GM18870 (cell line): Measurements from ENCODE around the gene ELMO3.

Experiments
- ATAC-seq: cut with Tn5 transposase; IDR thresholded peaks from one replicate; pipeline ENCODE4 v1.9.1; 2021; ENCODE audit warnings: moderate library complexity; ENCODE audit not compliant: unreplicated experiment

The ELMO3 gene

DNA sequence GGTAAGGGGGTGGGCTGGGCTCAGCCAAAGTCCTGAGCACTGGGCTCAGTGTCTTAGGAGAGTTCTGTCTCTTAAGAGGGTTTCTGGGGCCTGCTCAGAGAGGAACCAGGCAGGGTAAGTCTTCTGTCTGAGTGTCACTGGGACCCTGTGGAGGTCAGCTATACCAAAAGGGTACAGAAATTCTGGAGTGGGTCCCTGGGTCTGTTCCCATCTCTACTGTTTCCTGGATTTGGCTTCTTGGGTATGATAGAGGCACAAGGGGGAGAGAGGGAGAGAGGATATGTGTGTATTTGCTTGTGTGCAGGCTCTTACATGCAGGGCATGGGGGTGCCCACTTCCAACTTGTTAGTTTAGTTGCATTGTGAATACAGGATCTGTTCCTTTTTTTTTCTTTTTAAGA is 5.4 kb upstream of the ELMO3 start:
- no peak for ATAC-seq

DNA sequence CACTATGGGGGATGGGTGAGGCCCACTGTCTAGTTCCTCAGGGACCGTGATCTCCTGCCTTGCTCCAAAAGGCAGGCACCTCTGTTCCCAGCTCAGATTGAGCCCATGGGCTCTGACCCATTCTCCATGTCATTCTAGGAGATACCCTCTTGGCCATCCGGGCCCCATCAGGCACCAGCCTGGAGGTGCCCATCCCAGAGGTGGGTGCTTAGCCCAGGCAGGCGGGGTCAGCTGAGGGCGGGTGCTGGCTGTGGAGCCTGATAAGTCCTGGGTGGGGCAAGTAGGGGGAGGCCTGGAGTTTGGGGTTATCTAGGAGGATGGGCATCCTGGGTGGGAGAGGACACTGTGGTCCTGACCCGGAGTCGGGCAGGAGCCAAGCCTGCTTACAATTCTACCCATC is 4.7 kb upstream of the ELMO3 start:
- ATAC-seq, result no peak

DNA sequence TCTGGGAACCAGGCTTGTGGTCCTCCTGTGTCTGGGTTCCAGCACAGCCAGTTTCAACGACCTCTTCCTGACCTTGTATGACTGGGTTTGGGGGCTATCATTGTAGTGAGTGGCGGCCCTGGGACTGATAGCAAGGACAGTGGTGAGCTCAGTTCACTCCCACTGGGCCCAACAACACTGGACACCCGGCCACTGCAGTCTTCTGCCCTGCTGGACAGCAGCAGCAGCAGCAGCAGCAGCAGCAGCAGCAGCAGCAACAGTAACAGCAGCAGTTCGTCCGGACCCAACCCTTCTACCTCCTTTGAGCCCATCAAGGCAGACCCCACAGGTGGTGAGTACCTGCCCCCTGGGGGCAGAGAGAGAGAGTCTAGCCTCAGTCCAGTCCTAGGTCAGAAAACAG is 3.3 kb upstream of the ELMO3 start:
- ATAC-seq, result no peak

DNA sequence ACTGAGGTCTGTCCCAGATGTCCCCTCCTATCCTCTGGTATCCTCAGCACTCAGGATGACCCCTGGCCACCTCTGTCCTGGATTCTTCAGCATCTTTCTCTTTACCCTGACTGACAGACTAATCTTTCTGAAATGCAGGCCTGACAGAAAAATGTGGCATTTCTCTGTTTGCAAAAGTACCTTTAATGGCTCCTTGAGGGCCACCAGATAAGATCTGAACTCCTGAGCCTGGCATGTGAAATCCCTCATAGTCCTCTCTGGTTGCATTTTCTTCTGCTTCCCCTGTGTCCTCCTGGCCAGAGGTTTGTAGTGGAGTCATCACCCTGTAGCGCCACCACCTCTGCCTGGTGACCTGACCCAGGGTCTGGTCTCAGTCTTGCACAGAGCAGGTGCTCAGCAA is 2.0 kb upstream of the ELMO3 start:
- no peak for ATAC-seq

DNA sequence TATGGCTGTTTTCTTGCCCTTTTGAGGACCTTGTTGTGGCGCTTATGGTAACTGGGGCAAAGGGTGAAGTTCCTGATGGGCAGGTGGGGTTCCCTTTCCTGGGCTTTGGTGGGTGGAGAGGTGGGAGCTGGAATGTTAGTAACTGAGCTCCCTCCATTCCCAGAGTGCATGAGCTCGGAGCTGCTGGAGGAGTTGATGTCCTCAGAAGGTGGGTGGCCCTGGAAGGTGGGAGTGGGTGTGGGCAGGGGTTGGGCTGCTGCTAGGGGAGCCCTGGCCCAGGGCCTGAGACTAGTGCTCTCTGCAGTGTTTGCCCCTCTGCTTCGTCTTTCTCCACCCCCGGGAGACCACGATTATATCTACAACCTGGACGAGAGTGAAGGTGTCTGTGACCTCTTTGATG is 1.2 kb upstream of the ELMO3 start:
- ATAC-seq, result no peak

DNA sequence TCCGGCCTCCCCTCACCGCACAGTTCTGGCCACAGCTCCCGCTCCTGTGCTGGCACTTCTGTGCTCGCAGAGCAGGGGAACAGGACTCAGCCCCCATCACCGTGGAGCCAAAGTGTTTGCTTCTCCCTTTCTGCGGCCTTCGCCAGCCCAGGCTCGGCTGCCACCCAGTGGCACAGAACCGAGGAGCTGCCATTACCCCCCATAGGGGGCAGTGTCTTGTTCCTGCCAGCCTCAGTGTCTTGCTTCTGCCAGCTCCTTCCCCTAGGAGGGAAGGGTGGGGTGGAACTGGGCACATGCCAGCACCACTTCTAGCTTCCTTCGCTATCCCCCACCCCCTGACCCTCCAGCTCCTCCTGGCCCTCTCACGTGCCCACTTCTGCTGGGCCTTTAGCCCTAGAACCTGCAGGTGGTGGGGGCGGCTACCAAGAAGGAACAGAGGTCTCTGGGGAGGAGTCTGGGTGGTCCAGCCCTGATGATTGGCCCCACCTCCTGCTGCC is 645 bp upstream of the ELMO3 start:
- no peak for ATAC-seq

DNA sequence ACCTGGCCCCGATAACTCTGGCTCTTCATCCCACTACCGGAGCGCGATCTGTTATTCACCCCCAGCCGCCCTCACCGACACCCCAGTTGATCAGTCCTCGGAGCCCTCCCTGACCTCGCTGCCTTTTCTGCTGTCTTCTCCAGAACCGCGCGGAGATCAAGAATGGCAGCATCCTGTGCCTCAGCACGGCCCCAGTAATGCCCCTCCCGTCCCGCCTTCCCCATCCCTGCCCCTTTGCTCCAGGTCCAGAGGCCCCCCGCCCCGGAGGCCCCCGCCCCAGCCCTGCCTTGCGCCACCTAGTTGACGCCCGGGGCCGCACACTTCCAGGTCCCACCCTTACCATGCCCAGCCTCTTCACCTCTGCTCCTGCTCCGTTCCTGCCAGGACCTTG is 872 bp downstream of the ELMO3 start:
- no peak for ATAC-seq

DNA sequence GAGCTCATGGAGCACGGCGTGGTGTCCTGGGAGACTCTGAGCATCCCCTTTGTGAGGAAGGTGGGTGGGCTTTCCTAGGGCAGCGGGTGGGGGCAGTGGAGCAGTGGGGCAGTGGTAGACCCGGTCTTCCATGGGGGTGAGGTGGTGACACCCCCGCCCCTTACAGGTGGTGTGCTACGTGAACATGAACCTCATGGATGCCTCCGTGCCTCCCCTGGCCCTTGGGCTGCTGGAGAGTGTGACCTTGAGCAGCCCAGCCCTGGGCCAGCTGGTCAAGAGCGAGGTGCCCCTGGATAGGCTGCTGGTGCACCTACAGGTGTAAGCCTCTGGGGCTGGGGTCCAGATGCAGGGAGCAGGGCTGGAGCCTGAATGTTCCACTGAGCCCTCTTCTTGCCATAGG is 1.6 kb downstream of the ELMO3 start:
- no peak for ATAC-seq

DNA sequence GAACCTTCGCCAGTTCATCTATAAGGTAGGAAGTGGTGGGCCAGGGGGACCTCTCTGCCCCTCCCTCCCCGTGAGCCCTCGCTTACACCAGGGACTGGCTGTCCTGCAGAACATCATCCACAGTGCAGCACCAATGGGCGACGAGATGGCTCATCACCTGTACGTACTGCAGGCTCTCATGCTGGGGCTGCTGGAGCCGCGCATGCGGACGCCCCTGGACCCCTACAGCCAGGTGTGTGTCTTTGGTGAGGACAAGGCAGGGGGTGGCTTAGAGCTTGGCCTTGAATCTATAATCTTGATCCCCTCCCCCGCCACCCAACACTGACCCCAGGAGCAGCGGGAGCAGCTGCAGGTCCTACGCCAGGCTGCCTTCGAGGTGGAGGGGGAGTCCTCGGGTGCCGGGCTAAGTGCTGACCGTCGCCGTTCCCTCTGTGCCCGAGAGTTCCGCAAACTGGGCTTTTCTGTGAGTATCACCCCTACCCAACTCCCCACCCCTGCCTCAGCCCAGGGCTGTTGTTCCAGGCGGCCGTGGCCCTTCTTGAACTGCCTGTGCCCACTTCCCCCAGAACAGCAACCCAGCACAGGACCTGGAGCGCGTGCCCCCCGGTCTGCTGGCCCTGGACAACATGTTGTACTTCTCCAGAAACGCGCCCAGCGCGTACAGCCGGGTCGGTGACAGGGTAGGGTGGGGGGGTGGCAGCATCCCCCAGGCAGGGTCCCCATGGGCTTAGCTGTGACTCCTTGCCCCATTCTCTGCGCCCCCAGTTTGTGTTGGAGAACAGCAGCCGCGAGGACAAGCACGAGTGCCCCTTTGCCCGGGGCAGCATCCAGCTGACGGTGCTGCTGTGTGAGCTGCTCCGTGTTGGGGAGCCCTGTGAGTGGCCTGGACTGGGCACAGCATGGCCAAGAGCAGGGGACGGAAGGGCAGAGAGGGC is 2.7 kb downstream of the ELMO3 start:
- ATAC-seq, result no peak

DNA sequence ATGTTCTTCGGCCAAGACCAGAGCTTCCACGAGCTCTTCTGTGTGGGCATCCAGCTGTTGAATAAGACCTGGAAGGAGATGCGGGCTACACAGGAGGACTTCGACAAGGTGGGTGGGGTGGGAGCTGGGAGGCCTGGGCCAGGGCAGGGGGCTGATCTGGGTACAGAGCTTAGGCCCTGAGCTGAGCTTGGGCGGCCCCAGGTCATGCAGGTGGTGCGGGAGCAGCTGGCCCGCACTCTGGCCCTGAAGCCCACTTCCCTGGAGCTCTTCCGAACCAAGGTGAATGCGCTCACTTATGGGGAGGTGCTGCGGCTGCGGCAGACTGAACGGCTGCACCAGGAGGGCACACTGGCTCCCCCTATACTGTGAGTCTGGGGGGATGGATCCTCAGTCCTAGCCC is 3.5 kb downstream of the ELMO3 start:
- no peak for ATAC-seq

DNA sequence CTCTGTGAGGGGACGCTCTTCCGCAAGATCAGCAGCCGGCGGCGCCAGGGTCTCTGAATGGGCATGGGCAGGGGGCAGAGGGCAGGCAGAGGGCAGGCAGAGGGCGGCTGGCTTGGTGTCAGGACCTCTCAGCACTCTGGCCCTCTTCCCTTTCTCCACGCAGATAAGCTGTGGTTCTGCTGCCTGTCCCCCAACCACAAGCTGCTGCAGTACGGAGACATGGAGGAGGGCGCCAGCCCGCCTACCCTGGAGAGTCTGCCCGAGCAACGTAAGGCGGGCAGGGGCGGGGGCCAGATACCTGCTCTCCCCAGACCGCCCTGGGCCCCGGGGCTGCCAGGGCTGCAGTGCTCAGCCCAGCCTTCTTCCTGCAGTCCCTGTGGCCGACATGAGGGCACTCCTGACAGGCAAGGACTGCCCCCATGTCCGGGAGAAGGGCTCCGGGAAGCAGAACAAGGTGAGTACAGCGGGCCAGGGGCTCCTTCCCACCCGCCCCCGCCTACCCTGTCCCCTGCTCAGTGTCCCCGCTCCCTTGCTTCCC is 4.1 kb downstream of the ELMO3 start:
- no peak for ATAC-seq

DNA sequence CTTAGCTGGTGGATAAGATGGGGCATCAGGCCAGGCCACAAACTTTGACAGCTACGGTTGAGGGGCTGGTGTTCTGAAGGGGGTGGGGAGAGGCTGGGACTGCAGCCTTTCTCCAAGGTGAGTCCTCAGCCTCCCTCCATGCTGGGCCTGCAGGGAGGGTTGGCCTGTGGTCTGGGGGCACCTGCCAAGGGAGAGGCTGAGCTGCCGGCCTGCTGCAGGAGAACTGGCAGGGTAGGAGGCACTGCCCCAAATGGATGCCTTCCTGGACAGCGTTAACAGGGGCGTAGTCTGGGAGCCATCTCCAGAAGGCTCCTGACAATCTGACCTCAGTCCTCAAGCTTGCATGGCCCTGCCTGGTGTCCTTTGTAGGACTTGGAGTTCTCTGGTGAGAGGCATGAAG is 5.1 kb downstream of the ELMO3 start:
- ATAC-seq, result no peak

DNA sequence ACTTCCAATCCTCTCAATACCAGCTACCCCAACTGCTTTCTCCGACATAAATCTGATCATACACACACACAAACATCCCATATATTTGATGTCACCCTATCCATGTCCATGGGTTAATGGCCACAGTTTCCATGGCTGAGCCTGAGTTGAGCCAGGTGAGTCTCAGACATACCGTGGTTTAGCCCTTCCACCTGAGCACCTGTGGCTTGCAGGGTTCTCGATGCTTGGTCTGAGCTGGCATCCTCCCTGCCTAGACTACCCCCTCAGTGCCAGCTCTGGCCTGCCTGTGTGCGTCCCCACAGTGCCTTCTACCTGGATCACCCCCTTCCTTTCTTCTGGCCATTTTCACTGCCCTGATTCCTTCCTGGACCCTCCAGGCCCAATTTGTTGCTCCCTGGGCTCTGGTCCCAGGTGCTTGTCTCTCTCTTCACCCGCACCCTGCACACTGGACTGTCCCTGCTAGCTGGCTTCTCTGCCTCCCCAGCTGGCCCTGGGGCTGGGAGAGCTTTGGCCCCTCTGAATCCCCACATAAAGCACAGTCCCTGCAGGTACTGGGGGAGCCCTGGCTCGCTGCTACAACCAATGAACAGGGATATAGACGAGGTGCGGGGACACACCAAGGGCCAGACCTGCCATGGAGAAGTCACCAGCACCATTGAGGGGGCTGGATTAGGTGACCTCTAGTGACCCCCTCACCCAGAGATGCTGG is 7.4 kb downstream of the ELMO3 start:
- ATAC-seq, result no peak

DNA sequence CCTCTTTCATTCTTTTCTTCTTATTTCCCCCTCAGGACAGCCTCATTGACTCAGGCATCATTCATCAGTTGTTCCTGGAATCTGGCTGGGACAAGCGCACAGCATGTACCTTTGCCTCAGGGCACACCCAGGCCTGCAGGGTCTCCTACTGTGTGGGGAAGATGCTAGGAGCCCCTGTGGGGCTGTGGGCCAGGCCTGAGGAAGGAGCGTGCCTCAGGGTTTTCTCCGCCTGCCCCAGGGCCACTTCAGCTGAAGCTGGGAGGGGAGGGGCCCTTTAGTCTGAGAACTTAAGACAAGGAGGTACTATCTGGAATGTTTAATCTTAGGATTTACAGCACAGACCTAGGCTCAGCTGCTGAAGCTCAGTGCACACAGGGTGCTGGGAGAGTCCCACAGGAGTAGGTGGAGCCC is 7.9 kb downstream of the ELMO3 start:
- ATAC-seq, result no peak

DNA sequence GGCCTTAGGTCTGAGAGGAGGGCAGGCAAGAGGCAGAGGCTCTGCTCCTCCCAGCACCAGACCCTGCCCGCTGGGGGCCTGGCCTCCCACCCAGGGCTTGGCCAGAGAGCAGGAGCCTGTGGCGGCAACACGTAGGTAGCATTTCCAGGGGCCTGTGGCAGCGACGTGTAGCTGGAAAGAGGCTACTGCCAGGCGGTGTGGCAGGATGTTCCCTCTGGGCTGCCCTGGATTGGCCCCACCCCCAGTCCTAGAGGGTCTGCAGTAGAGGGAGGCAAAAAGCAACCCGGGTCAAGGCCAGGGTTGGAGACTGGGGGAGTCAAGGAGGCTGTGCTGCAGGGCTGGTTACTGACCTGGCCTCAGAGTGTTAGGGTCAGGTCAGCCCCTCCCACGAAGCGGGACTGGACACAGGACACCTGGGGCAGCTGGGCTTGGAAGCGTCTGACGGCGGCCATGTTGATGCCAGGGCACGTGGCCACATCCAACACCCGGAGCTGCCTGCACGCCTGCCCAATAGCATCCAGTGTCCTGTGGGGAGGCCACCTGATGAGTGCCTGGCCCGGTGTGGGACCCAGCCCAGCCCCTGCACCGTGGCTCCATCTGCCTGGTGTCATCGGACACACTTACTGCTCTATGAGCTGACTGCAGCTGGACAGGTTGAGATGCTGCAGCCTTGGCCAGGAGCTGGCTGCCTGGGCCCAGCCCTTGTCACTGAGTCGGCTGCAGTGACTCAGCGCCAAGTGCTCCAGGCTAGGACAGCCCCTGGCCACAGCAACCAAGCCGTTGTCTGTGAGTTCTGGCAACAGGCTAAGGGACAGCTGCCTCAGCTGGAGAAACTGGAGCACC is 8.5 kb downstream of the ELMO3 start:
- no peak for ATAC-seq

DNA sequence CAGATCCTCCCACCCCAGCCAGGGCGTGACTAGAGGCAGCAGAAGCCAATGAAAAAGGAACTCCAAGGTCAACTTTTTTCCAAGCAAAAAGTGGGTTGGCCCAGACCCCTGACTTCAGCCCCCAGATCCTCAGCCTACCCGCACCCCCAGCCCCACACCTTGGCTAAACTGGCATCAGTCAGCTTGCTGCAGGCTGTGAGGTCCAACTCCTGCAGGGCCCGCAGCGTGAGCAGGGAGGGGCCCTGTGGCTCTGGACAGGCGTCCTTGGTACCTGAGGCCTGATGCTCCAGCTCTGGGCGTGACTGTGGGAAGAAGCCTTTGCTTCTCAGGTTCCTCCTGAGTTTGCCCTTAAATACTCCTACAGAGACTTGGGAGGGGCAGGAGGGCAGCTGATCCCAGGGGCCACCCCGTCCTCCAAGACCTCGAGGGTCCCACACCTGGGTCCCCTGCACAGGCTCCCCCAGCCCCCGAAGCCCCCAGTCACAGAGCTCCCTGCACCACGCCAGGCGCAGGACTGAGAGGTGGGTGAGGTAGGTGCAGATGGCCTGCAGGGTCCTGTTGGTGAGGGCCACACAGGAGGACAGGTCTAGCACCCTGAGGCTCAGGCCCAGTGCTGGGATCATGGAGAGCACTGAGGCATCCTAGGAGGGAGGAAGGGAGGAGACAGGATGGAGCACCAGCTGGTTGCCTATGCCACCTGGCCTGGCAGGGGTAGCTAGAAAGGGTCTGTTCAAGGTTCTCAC is 9.4 kb downstream of the ELMO3 start:
- ATAC-seq, result no peak

DNA sequence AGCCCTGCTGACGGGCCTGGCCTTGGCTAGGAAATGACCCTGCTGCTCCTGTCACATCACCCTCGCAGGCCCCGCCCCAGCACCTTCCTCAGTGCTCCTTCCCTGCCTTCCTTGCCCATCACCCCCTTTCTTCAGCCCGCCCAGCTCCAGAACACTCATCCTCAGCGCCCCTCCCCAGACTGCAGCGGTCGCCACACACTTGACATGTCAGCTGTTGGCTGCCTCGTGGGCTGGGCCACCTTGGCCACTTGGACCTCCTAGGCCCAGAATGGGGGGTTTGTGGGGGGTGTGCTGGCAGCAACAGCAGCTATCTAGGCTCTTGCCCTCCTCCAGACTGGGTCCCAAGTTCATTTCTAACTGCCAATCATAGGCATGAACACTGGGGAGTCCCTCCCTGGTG is 10.6 kb downstream of the ELMO3 start:
- no peak for ATAC-seq

DNA sequence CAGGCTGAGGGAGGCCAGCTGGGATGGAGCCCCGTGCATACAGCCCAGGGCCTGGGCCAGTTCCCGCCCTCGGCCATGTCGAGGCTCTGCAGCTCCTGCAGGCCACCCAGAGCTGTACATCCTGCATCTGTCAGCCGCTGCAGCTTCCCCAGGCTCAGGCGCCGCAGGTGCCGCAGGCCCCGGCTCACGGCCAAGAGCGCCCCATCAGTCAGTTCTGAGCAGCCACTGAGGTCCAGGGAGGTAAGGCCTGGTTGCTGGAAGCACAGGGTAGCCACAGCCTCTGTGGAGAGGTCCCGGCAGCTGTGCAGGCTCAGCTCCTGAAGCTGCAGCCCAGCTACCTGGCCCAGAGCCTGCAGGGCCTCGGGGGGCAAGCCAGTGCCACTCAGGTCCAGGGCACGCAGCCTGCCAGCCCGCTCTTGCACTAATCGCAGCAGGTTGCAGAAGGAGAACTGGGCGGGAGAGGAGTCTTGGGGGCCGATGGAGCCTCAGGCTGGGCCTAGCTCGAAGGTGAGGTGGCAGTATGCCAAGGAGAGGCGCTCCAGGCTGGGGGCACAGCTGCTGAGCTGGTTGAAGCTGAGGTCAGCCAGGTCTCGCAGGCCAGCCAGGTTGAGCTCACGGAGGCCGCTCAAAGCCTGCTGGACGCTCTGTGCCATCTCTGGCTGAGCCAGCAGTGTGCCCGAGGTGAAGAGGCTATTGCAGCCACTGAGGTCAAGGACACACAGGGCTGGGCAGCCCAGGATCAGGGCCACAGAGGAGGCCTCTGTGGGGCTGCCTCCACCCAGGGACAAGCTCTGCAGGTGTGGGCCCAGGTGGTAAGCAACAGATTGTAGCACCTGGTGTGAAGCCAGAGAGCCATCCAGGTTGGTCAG is 11.4 kb downstream of the ELMO3 start:
- no peak for ATAC-seq

DNA sequence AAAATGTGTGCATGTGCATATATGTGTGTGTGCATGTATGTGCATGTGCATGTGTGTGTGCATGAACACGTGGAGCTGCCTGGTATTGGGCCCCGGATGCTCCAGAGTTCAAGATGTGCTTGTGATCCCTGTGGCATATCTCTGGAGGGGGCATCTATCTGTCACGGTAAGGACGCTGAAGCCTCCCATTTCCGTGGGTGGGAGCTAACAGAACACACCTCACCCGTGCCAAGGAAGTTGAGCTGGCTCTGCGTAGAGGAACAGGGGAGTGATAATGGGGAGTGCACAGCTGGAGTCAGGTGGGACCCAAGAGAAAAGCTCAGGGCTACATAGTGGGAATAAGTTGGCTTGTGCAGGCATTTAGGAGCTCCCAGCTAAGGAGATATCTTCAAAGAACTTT is 12.7 kb downstream of the ELMO3 start:
- no peak for ATAC-seq
